ENCODE results near the gene NACC1.
"Not testable (repeated sequence)": the region's sequence is repeated elsewhere in the genome, so short reads cannot be mapped to it uniquely, and the experiment has no call there.

NACC1 gene

GRCh38 chr19:13149173-13149627 is 31.1 kb downstream of the NACC1 start:
- DNase-seq: not testable (repeated sequence)

DNA sequence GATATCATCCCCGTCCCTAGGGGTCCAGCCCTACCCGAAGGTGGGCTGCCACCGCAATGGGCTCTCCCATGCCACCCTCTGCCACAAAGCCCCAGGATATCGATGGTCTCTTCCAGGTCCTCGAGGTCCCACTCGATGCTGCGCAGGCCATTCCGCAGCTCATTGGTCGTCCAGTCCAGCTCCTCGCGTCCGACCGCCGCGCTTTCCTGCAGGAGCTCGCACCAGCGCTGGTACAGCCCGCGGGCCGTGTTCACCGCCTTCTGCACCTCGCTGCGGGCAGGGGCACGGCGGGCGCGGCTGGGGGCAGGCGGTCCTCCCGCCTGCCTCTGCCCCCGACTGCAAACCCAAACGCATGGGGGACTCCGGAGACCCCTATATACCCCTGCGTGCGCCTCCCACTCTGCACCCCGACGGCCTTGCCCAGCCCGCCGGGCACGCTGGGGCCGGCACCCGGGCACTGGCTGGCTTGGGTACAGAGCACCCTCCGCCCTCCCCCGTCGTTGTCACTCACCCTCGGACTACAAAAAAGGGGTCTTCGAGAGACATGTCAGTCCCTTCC is 31.6 kb downstream of the NACC1 start:
- DNase-seq: no peak

DNA sequence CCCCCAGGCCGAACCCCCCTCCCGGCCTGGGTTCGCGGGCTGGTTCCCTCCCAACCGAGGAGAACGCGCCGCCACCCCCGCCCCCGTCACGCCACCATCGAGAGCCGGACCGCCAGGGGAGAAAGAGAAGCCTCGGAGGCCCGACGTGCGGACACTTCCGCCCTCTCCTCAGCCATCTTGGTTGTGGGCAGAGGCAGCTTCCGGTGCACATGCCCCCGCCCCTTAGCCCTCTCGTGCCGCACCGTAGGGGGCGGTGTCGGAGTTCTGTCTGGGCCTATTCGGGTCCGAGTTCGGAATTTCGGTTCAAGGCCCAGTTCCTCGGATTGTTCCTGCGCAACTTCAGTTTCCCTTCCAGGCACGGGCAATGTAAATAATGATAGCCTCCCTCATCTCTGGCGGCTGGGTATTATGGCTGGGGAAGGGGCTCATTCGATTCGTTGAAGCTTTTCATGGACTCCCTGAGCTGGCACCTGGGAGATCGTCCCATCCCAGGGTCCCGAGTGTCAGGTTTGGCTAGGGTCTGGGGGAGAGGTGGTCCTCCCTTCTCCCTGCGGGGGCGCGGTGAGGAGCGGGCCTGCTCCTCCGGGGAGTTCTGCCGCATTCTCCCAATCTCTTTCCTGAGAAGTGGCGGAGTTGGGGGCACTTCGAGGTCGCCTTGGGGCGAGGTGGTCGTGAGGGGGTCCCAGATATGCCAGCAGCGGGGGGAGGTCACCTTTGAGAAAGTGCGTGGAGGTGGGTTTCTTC is 32.3 kb downstream of the NACC1 start, which contains the start of the genes IER2 and STX10:
TSS of gene IER2 (plus strand) at position 225 of the 744 bp plus-strand sequence. CDS start 2,776 bp downstream, outside the sequence.
TSS of gene STX10 (minus strand) at position 189 of the 744 bp plus-strand sequence. CDS start 202 bp downstream, outside the sequence.
- peak; percentile 95 for DNase-seq

- DNase-seq: no peak
These were observed 33.0 kb downstream of the NACC1 start for GRCh38 chr19:13150931-13151604.

GRCh38 chr19:13151605-13152355 is 33.7 kb downstream of the NACC1 start:
- DNase-seq: peak; percentile 89

DNA sequence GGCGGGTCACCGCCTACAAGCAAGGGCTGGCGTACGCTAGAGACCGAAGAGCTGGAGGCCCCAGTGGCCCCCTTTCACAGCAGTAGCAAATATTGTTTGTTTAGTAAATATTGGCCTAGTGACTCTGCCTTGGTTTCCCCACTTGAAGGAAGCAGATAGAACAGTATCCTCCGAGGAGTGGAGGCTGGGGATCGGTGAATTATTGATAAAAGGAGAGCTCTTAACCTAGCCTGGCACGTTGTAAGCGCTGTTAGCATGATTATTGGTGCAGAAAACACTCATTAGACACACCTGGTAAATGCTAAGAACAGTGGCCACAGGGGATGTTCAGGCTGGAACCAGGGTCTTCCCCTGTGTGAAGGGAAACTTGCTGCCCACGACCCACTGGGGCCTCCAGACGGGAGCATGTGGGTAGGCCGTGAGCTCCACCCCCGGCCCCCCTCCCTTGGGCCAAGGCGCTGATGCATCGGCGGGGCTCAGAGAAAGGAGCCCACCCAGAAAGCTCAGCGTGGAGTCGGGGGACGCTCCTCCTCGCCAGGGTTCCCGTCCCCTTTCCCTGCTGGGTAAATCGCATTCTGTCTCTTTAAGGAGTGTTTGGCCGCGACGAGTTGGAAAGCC is 34.4 kb downstream of the NACC1 start:
- DNase-seq: no peak

GRCh38 chr19:13152974-13153568 is 35.0 kb downstream of the NACC1 start:
- peak; percentile 84 for DNase-seq

DNA sequence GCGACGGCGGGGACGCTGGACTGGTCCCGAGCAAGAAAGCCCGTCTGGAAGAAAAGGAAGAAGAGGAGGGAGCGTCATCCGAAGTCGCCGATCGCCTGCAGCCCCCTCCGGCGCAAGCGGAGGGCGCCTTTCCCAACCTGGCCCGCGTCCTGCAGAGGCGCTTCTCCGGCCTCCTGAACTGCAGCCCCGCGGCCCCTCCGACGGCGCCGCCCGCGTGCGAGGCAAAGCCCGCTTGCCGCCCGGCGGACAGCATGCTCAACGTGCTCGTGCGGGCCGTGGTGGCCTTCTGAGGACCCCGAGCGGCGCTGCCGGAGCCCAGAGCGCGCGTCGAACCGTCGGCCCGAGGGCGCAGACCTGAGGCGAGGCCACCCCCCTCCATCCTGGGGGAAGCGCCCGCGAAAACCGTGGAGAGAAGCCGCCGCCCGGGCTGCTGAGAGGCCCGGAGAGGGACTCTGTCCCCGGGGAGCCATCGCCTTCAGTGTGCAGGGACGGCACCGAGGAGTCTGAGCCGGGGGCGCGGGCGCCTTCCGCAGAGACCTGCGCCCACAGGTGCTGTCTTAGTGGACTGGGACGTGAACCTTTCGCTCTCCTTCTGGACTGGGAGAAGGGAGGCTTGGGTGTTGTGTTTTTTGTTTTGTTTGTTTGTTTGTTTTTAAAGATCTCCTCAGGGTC is 35.6 kb downstream of the NACC1 start:
- no peak for DNase-seq

DNA sequence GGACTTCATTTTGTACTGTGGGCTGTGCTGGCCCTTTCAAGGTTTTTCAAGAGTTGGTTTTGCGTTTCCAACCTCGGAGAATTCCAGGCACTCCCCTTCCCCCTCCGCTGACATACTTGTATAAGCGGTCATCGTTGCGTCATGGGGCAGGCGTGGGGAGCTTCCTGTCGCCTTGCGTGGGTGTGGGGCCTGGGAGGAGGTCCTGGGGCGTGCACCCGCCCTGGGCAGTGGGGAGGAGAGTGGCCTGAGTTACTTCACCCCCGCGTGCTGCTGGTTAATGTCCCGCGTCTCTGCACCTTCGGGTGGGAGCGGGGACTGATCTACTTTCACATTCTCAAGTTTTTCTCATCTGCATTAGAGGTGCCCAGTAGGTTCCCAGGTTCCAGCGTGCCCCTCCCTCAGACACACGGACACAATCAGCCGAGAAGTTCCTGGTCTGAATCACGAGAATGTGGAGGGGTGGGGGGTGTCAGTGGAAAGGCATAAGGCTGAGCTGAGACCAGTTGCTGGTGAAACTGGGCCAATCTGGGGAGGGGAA is 36.2 kb downstream of the NACC1 start:
- peak; percentile 88 for DNase-seq

- DNase-seq: peak; percentile 61
These were observed 36.9 kb downstream of the NACC1 start for GRCh38 chr19:13154911-13155471.

DNA sequence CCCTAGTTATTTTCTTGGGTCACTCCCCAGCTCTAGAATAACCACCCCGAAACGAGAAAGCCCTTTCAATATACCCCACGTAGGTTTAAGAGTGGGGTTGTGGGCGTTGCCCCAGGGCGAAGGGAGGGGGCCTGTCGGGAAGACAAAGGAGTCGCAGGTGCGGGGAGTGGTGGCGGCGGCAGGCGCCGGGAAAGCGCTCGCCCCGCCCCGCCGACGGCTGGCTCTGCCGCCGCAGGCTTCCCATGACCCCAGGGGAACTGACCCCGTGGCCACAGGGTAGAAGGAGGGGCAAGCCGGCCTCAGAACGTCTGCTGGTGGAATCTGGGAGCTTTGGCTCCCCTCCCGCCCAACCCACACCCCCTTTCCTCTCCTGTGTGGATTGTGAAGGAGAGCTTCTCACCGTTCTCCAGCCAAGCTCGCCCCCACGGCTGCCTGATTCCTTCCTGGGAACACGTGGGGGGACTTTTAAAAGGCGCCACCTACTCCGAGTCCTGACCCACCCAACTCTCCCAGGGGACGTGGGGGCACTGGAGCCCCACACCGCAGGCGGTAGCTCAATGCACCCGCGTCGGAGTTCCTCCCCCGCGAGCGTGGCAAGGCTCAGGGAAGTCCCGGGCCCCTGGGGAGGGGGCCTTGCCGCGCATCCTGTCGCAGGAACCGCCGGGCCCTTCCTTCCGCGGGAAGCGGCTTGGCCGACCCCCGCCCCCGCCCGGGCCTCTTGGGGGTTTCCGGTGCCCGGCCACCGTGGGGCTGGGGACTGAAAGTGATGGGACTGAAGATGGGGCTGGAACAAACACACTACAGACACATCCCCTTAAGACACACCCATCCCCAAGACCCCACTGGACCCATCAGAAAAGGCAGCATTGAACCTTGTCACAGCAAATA is 37.7 kb downstream of the NACC1 start:
- DNase-seq: peak; percentile 86

- no peak for DNase-seq
These were observed 41.6 kb downstream of the NACC1 start for GRCh38 chr19:13159713-13160112.

GRCh38 chr19:13160557-13160956 is 42.5 kb downstream of the NACC1 start:
- no peak for DNase-seq

GRCh38 chr19:13162724-13163608 is 44.9 kb downstream of the NACC1 start:
- peak; percentile 97 for DNase-seq

GRCh38 chr19:13163609-13164342 is 45.7 kb downstream of the NACC1 start:
- peak; percentile 93 for DNase-seq

DNA sequence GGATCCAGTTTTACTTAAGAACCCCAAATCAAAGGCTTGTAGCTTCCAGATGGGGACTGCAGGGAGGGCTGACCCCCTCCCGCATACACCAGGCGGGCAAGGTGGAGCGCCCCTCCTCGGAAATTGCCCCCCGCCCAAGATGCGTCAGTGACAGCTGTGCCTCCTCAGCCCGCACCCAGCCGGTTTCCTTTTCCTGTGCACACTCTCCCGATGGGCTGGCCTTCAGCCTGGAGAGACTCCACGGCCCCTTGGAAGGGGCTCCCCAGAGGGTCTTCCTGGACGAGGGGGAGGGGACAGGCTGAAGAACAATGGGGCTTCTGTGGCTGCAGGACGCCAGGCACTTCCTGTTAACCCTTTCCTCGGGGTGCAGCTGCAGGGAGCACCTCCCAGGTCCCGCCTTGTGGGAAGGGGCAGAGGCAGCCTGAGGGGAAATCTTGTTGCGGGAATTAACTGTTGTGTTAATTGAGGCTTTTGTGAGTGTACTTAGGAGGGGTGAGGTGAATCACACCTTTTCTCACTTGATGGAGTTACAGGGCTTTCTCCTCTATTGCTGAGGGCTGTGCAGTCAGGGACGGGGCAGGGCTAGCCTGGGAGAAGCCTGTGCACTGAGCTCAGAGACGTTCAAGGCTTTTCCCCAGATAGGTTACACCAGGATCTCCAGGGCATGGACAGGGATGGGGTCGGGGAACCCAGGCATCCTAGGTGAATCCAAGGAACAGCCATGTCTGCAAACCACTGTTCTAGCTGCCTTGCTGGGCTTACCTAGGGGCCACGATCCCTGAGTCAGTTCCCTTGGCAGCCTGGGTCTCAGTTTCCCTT is 46.5 kb downstream of the NACC1 start:
- DNase-seq: peak; percentile 64

All from NCI-H226 (cell line).